ENCODE results near the gene MAD1L1. TPM values are rescaled to one million over a fixed set of nuclear protein-coding genes. Genes with fewer than 3 reads are reported as not detected.

Gene MAD1L1
- total RNA-seq, 4 donors from 2014 or later = 22.3 to 56.6 (median 35.0) TPM

GRCh38 chr7:1946025-1946772 is 286.5 kb downstream of the MAD1L1 start:
- Histone ChIP-seq H3K4me3 (no peak overlapping the region), H3K36me3 (no peaks in the 10 kb centered on the region), H3K4me1 (peaks cover 0 to 5% (median 0%) of the 10 kb centered on the region in 3 donors), H3K27ac (no peak overlapping the region), H3K27me3 (no peaks in the 10 kb centered on the region), H3K9me3 (no peaks in the 10 kb centered on the region)
- no peak for ATAC-seq
- 95% methylated on average over 11 of the region's 23 CpGs; no CpG with 5 or more reads in 1 of the 2 donors for WGBS, 2 donors (ENCODE audit: low coverage in 1 of 2)
- TF ChIP-seq EP300 (IDR thresholded peaks at IDR 0.05) (no peak), POLR2A (IDR thresholded peaks at IDR 0.05) (no peak), CTCF (IDR thresholded peaks at IDR 0.05) (no peak), POLR2AphosphoS5 (IDR thresholded peaks at IDR 0.05) (no peak)

DNA sequence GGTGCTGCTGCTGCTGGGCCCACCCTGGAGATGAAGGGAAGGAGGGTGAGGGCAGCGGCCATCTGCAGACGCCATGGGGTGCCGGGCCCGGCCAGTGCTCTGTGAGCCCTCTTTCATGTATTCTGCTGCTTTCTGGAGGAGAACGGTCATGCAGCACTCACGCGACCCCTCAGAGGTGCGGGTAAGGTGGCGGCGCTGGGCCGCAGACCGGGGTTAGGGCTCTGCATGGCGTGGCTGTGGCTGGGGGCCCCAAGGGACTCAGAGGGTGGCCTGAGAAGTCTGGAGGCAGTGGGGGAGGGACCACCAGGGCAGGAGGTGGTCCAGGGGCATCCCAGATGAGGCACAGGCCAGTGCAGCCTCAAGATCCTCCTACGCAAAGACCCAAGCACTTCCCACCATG is 287.2 kb downstream of the MAD1L1 start:
- Histone ChIP-seq H3K4me1 (peaks cover 0 to 5% (median 0%) of the 10 kb centered on the region in 3 donors), H3K36me3 (no peaks in the 10 kb centered on the region), H3K27me3 (no peaks in the 10 kb centered on the region), H3K4me3 (no peak overlapping the region), H3K27ac (no peak overlapping the region), H3K9me3 (no peaks in the 10 kb centered on the region)
- no peak for ATAC-seq
- WGBS, 2 donors (ENCODE audit: low coverage in 1 of 2) = 100% methylated on average over 3 of the region's 14 CpGs; no CpG with 5 or more reads in 1 of the 2 donors
- no peak for TF ChIP-seq EP300 (IDR thresholded peaks at IDR 0.05)
- no peak for TF ChIP-seq POLR2AphosphoS5 (IDR thresholded peaks at IDR 0.05)
- no peak for TF ChIP-seq POLR2A (IDR thresholded peaks at IDR 0.05)

DNA sequence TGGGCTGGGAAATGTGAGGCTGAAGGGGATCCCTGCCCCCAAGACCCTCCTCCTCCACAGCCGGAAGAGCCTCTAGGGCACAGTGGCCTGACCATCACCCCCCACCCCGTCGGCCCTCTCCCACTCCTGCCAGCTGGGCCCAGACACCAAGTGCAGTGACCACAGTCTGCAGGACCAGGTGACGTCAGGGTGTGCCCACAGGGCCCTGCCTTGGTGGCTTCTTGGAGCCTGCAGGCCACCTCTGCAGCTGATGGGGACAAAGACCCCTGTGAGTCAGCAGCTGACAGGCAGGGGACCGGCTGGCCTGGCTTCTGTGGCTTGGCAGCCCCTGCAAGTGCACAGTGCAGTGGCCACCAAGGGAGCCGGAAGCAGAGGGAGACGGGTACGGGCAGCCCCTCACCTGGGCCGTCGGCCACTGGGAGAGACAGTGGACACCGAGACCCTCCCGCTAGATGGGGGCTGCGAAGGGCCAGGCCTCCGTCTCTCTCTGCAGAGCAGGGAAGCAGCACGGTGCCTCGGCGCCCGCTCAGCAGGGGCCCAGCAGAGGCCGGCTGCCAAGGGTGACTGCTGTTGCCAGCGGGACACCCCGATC is 288.0 kb downstream of the MAD1L1 start:
- no peak for ATAC-seq
- Histone ChIP-seq H3K9me3 (no peaks in the 10 kb centered on the region), H3K4me1 (peaks cover 0 to 5% (median 0%) of the 10 kb centered on the region in 3 donors), H3K36me3 (no peaks in the 10 kb centered on the region), H3K27ac (no peak overlapping the region), H3K27me3 (no peaks in the 10 kb centered on the region), H3K4me3 (no peak overlapping the region)
- WGBS, 2 donors (ENCODE audit: low coverage in 1 of 2) = 89 to 93% methylated on average over 3 to 9 of the region's 21 CpGs
- TF ChIP-seq POLR2A (IDR thresholded peaks at IDR 0.05) (no peak), POLR2AphosphoS5 (IDR thresholded peaks at IDR 0.05) (no peak), EP300 (IDR thresholded peaks at IDR 0.05) (no peak), CTCF (IDR thresholded peaks at IDR 0.05) (no peak)

DNA sequence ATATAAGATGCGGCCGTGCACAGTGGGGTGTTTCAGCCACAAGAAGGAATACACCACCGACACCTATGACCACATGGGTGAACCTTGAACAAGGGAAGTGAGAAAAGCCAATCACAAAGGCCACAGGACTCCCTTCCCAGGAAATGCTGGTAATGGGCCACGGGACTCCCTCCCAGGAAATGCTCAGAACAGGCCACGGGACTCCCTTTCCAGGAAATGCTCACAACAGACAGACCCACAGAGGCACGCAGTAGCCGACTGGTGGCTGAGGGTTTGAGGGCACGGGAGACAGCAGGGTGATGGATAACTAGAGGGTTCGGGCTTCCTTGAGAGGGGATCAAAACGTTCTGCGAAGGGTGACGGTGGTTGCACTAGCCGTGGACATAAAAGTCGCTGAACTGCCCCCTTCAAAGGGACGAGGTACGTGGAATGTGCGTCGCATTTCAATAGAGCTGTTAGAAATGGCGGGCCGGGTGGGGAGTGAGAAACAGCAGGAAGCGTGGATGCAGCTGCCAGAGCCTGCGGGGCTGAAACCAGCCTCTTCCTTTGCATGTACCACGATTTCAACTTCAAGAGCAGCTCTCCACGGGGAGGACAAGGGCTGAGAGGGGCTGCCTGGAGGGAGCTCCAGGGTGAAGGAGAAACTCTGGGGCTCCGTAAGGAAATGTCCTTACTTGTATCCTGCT is 288.7 kb downstream of the MAD1L1 start:
- ATAC-seq = no peak
- Histone ChIP-seq H3K27me3 (no peaks in the 10 kb centered on the region), H3K4me1 (peaks cover 0 to 5% (median 0%) of the 10 kb centered on the region in 3 donors), H3K27ac (no peak overlapping the region), H3K9me3 (no peaks in the 10 kb centered on the region), H3K4me3 (no peak overlapping the region), H3K36me3 (no peaks in the 10 kb centered on the region)
- TF ChIP-seq EP300 (IDR thresholded peaks at IDR 0.05) (no peak), CTCF (IDR thresholded peaks at IDR 0.05) (no peak)
- 69 to 78% methylated on average over 6 to 22 of the region's 25 CpGs for WGBS, 2 donors (ENCODE audit: low coverage in 1 of 2)

GRCh38 chr7:1943326-1943725 is 289.4 kb downstream of the MAD1L1 start:
- ATAC-seq = no peak
- Histone ChIP-seq H3K4me3 (no peak overlapping the region), H3K9me3 (no peaks in the 10 kb centered on the region), H3K27ac (no peak overlapping the region), H3K36me3 (no peaks in the 10 kb centered on the region), H3K27me3 (no peaks in the 10 kb centered on the region), H3K4me1 (peaks cover 0 to 5% (median 0%) of the 10 kb centered on the region in 3 donors)
- TF ChIP-seq POLR2AphosphoS5 (IDR thresholded peaks at IDR 0.05) (no peak), EP300 (IDR thresholded peaks at IDR 0.05) (no peak), POLR2A (IDR thresholded peaks at IDR 0.05) (no peak), CTCF (IDR thresholded peaks at IDR 0.05) (no peak)
- 73 to 82% methylated on average over 5 to 10 of the region's 11 CpGs for WGBS, 2 donors (ENCODE audit: low coverage in 1 of 2)
